Testis (tissue), 3 donors: ENCODE results near the gene PPP3R1. TPM values are rescaled to one million over a fixed set of nuclear protein-coding genes. Genes with fewer than 3 reads are reported as not detected.

Experiments
- DNase-seq: peaks from one replicate; pipeline ENCODE4 v3.0.0-alpha.2; 2019
- H3K27ac ChIP-seq, 2 donors: fragments of 200-600 bp; sonication (generic); one replicate each; pipeline ENCODE4 v1.5.1; 2019
- H3K27me3 ChIP-seq: fragments of 200-600 bp; sonication (generic); one replicate; pipeline ENCODE4 v1.5.1; 2019
- H3K36me3 ChIP-seq: fragments of 200-600 bp; sonication (generic); one replicate; pipeline ENCODE4 v1.5.1; 2017; ENCODE audit warnings: low read depth; ENCODE audit errors: missing control alignments
- H3K4me1 ChIP-seq: fragments of 200-600 bp; sonication (generic); one replicate; pipeline ENCODE4 v1.5.1; 2019
- H3K4me3 ChIP-seq, 2 donors: fragments of 200-600 bp; sonication (generic); one replicate each; pipeline ENCODE4 v1.5.1; 2017 to 2019
- H3K9me3 ChIP-seq: fragments of 200-600 bp; sonication (generic); one replicate; pipeline ENCODE4 v1.5.1; 2017
- POLR2A ChIP-seq: fragments of 450-650 bp; IDR thresholded peaks from one replicate; pipeline ENCODE4 v1.6.1; 2017; ENCODE audit warnings: antibody characterized with exemption, mild to moderate bottlenecking, moderate library complexity
- WGBS, 2 donors: methylation state at CpG; one replicate each; pipeline ENCODE4 v1.1.5; 2018; 5-methylcytosine and 5-hydroxymethylcytosine counted together
- intact Hi-C: fragments of 100-400 bp; cut with DNase I; formaldehyde crosslinking; loops from one replicate; pipeline ENCODE4 v1.15.1; 2023; ENCODE audit warnings: low total_unique reads
- polyA plus RNA-seq: library from polyadenylated mRNA; stranded (reverse); fragments of 350-450 nt; fragmentation: Illumina TruSeq; extraction: RNeasy Lipid Tissue Mini Kit (QIAGEN cat#74804); gene quantifications from one replicate; pipeline ENCODE4 v1.2.3, GENCODE V29; 2014; ENCODE audit warnings: low read depth, low replicate concordance; ENCODE audit not compliant: insufficient read depth
- total RNA-seq, 2 donors: library from RNA; depleted of rRNA; stranded (reverse); fragments of >200 nt; gene quantifications; one replicate each; pipeline ENCODE4 v1.2.3, GENCODE V29; 2016
- TF ChIP-seq, protein P1 (sequence below), 3 experiments: fragments of 450-650 bp in 2 of 3; fragments of 200-600 bp in 1 of 3; sonication (generic) in 1 of 3; IDR thresholded peaks; one replicate each; pipeline ENCODE4 v1.5.1; 2016 to 2019; ENCODE audit warnings: antibody characterized with exemption in 3 of 3, mild to moderate bottlenecking in 2 of 3, moderate library complexity in 1 of 3

Gene PPP3R1
- total and polyA plus RNA-seq, 3 donors from 2014 or later = 35.7 to 45.0 (median 37.0) TPM

DNA sequence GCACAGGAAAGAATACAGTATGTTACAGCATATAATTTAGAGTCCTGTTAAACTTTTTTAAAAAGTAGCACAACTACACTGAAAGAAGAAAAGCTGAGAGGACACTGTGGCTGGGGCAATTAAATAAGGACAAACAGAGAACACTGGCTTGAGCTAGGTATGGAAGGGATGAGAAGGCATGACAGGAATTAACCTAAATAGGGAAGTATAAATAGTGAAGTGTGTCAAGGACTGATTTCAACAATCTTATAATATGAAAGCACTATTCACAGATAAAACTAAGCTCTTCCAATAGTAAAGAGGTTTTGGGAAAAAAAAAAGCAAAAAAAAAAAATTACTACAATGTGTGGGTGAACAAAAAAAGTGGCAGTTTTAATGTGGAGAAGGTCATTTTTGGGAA lies 45.5 kb downstream of the PPP3R1 start:
- intact Hi-C loops = no loop called here
- TF ChIP-seq, protein P1, sequence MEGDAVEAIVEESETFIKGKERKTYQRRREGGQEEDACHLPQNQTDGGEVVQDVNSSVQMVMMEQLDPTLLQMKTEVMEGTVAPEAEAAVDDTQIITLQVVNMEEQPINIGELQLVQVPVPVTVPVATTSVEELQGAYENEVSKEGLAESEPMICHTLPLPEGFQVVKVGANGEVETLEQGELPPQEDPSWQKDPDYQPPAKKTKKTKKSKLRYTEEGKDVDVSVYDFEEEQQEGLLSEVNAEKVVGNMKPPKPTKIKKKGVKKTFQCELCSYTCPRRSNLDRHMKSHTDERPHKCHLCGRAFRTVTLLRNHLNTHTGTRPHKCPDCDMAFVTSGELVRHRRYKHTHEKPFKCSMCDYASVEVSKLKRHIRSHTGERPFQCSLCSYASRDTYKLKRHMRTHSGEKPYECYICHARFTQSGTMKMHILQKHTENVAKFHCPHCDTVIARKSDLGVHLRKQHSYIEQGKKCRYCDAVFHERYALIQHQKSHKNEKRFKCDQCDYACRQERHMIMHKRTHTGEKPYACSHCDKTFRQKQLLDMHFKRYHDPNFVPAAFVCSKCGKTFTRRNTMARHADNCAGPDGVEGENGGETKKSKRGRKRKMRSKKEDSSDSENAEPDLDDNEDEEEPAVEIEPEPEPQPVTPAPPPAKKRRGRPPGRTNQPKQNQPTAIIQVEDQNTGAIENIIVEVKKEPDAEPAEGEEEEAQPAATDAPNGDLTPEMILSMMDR (IDR thresholded peaks at IDR 0.05) = no peak
- TF ChIP-seq POLR2A = no peak

DNA sequence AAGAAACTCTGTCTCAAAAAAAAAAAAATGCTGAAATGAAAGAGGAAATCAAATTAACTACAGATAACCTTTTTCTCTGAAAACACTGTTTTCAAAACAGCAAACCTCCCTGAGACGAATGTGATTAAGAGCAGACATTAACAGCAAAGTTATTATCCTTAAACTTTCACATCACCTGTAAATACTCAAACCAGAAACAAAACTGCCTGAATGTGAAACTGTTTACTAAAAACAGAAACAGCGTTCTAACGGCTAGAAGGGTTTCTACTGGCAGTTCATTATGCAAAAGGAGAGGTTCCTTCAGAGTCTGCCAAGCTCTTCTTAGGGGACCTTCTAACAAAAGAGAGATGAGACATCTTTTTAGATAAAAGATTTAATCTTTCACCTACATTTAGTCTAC lies 48.7 kb downstream of the PPP3R1 start:
- Histone ChIP-seq H3K4me3 (no peak overlapping the region), H3K4me1 (peaks cover 10% of the 10 kb centered on the region), H3K27ac (no peak overlapping the region), H3K27me3 (no peaks in the 10 kb centered on the region), H3K36me3 (no peaks in the 10 kb centered on the region), H3K9me3 (no peaks in the 10 kb centered on the region)
- no peak for DNase-seq
- TF ChIP-seq POLR2A = no peak
- TF ChIP-seq, protein P1 (IDR thresholded peaks at IDR 0.05) = no peak
- 34 to 57% methylated on average over 3 of the region's 3 CpGs for WGBS, 2 donors
- intact Hi-C loops = no loop called here

More for the DNA sequence above, 45.5 kb downstream of the PPP3R1 start:
- Histone ChIP-seq H3K27me3 (no peaks in the 10 kb centered on the region), H3K4me3 (no peak overlapping the region), H3K4me1 (peaks cover 10% of the 10 kb centered on the region), H3K9me3 (no peaks in the 10 kb centered on the region), H3K36me3 (no peaks in the 10 kb centered on the region), H3K27ac (no peak overlapping the region)
- no peak for DNase-seq

DNA sequence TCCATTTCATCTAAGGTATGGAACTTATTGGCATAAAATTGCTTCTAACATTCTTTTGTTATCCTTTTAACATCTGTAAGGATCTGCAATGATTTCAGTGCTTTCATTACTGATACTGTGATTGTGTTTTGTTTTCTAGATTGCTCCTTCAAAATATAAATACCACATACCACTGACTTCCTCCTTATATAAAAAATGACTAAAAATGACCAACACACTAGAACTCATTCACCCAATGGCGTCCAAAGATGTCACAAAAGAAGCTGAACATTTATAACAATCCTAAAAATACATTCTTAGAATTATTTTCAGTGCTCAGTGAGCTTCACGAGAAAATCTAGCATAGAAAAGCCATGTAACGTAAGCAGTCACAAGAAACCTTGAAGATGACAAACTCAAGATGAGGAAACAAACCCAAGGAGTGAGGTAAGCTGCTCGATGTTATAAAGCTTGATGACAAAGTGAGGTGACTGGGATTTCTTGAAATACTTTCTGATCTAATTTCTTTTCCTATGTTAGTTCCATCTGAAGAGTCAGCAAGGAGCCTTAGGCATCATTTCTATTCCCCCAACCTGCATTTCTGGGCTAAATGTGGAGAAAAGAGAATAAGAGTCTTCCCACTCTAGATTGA lies 52.1 kb downstream of the PPP3R1 start:
- intact Hi-C loops = no loop called here
- 84 to 91% methylated on average over 4 of the region's 4 CpGs for WGBS, 2 donors
- no peaks in the 10 kb centered on the region for H3K27me3 ChIP-seq
- H3K4me1 ChIP-seq = peaks cover 11% of the 10 kb centered on the region
- H3K36me3 ChIP-seq = no peaks in the 10 kb centered on the region
- H3K9me3 ChIP-seq = no peaks in the 10 kb centered on the region
- TF ChIP-seq POLR2A = no peak
- TF ChIP-seq, protein P1 (IDR thresholded peaks at IDR 0.05) = no peak
- H3K27ac ChIP-seq = no peak overlapping the region
- no peak overlapping the region for H3K4me3 ChIP-seq
- no peak for DNase-seq

DNA sequence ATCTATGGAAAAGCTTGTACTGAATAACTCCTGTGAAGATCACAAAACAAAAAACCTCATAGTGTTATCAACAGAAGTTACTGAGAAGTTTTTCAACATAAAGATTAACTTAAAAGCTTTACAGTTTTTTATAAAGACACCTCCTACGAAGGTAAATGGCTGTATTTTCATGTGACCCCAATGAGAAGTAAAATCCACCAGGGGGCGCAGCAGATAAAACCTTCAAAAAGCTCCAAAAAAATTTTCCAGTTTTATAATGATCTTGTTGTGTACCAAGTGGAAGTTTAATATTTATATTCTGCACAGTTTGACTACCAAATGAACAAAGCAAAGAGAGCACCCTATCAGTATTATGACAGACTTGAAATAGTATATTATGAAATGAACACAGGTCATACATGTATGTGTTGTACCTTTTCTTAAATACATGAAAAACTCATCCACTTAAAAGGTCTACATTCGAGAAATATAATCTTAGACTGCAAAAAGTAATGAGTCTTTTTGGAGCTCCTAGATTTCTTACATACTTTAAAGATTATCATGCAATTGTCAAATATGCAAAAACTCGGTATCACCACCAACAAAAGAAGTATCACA lies 56.1 kb downstream of the PPP3R1 start:
- no peak overlapping the region for H3K27ac ChIP-seq
- H3K36me3 ChIP-seq = no peaks in the 10 kb centered on the region
- no peak overlapping the region for H3K4me3 ChIP-seq
- no peaks in the 10 kb centered on the region for H3K9me3 ChIP-seq
- TF ChIP-seq, protein P1 (IDR thresholded peaks at IDR 0.05) = peak in 2 of 3 experiments; percentile 65 to 71
- no peak for TF ChIP-seq POLR2A
- intact Hi-C loops = no loop called here
- H3K4me1 ChIP-seq = peaks cover 12% of the 10 kb centered on the region
- H3K27me3 ChIP-seq = no peaks in the 10 kb centered on the region
- WGBS, 2 donors = 48 to 87% methylated on average over 4 of the region's 4 CpGs
- peak; percentile 44 for DNase-seq

DNA sequence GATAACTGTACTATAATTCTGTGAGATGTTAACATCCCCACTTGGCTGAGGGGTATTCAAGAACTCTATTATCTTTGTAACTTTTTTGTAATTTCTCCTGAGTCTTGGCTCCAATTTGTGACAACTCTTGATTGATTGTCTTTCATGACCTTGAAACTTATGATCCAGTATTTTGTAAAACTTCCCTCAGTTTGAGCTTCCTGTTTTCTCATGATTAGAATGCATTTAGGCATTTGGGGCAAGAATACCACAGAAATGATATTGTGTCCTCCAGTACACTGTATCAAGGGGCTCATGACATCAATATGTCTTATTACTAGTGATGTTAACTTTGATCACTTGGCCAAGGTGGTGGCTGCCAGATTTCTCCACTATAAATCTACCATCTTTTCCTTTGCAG lies 57.2 kb downstream of the PPP3R1 start:
- intact Hi-C loops = no loop called here
- Histone ChIP-seq H3K36me3 (no peaks in the 10 kb centered on the region), H3K27ac (peak overlapping the region in 1 of 2 donors; percentile 28), H3K4me1 (peaks cover 12% of the 10 kb centered on the region), H3K9me3 (no peaks in the 10 kb centered on the region), H3K27me3 (no peaks in the 10 kb centered on the region), H3K4me3 (no peak overlapping the region)
- no peak for DNase-seq
- TF ChIP-seq, protein P1 (IDR thresholded peaks at IDR 0.05) = no peak
- TF ChIP-seq POLR2A = no peak
